ENCODE results near the gene BCL11A. TPM values are rescaled to one million over a fixed set of nuclear protein-coding genes. Genes with fewer than 3 reads are reported as not detected.
A peak's percentile ranks its signal among the peaks of the same experiment; 100 is the strongest.

The BCL11A gene
- total RNA-seq = 10 to 100 TPM in 4 of 5 donors, 1 to 10 TPM in 1; 6.8 to 27.4 (median 18.0) TPM
- 10 to 100 TPM in 1 of 3 donors, 1 to 10 TPM in 2; 1.2 to 15.2 (median 4.2) TPM for polyA plus RNA-seq
- long read RNA-seq, donor 1, full-length matches to known transcripts = 9 of 9 reads
- long read RNA-seq, donor 1, partial matches to known transcripts = 0 of 9 reads
- long read RNA-seq, donor 1, other reads (novel, unspliced or antisense) = 0 of 9 reads
- long read RNA-seq, donor 2, full-length matches to known transcripts = 14 of 22 reads
- long read RNA-seq, donor 2, partial matches to known transcripts = 8 of 22 reads
- long read RNA-seq, donor 2, other reads (novel, unspliced or antisense) = 0 of 22 reads
- long read RNA-seq, donor 3, full-length matches to known transcripts = 8 of 8 reads
- long read RNA-seq, donor 3, partial matches to known transcripts = 0 of 8 reads
- long read RNA-seq, donor 3, other reads (novel, unspliced or antisense) = 0 of 8 reads
- long read RNA-seq, donor 4 = 0 reads
- long read RNA-seq, donor 5, full-length matches to known transcripts = 6 of 11 reads
- long read RNA-seq, donor 5, partial matches to known transcripts = 5 of 11 reads
- long read RNA-seq, donor 5, other reads (novel, unspliced or antisense) = 0 of 11 reads
- long read RNA-seq, donor 6 = 0 reads
- long read RNA-seq, donor 7, full-length matches to known transcripts = 6 of 12 reads
- long read RNA-seq, donor 7, partial matches to known transcripts = 6 of 12 reads
- long read RNA-seq, donor 7, other reads (novel, unspliced or antisense) = 0 of 12 reads
- long read RNA-seq, donor 8, full-length matches to known transcripts = 8 of 14 reads
- long read RNA-seq, donor 8, partial matches to known transcripts = 6 of 14 reads
- long read RNA-seq, donor 8, other reads (novel, unspliced or antisense) = 0 of 14 reads
- long read RNA-seq, donor 9, full-length matches to known transcripts = 5 of 5 reads
- long read RNA-seq, donor 9, partial matches to known transcripts = 0 of 5 reads
- long read RNA-seq, donor 9, other reads (novel, unspliced or antisense) = 0 of 5 reads
- long read RNA-seq, donor 10, partial matches to known transcripts = 0 of 1 reads
- long read RNA-seq, donor 10, other reads (novel, unspliced or antisense) = 0 of 1 reads

DNA sequence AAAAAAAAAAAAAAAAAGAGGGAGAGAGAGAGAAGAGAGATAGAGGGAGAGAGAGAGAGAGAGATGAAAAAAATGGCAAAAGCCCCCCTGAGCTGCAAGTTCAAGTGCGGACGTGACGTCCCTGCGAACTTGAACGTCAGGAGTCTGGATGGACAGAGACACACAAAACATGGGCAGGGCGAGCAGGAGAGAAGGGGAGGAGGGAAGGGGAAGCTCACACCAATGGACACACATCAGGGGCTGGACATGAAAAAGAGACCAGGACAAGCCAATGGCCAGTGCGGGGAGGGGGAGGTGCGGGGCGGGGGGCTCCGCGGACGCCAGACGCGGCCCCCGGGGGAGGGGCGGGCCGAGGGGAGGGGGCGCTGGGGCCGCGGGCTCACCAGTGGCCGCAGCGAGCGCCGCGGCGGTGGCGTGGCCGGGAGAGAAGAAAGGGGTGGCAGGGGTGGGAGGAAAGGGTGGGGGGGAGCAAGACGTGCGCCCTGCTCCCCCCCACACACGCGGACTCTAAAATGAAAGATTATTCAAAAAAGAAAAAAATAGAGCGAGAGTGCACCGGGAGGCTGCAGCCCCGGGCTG, at the start of gene BCL11A:
TSS of gene BCL11A (minus strand) at position 160 of the 579 bp plus-strand sequence. CDS start 384 bp downstream, outside the sequence.
- Histone ChIP-seq H3K36me3 (no peaks in the 10 kb centered on the region), H3K27ac (peak within 1 kb of the TSS; percentile 61 to 88 (median 68)), H3K4me1 (peaks cover 51 to 89% (median 76%) of the 10 kb centered on the region in 4 donors), H3K9me3 (no peaks in the 10 kb centered on the region), H3K27me3 (peaks cover 6 to 99% (median 76%) of the 10 kb centered on the region in 3 donors), H3K4me3 (peak within 1 kb of the TSS; percentile 65 to 90 (median 82))
- DNase-seq = peak; percentile 54 to 96
- TF ChIP-seq EP300 (IDR thresholded peaks at IDR 0.05) = no peak
- no peak for TF ChIP-seq POLR2A (IDR thresholded peaks at IDR 0.05)
- TF ChIP-seq, protein P1, sequence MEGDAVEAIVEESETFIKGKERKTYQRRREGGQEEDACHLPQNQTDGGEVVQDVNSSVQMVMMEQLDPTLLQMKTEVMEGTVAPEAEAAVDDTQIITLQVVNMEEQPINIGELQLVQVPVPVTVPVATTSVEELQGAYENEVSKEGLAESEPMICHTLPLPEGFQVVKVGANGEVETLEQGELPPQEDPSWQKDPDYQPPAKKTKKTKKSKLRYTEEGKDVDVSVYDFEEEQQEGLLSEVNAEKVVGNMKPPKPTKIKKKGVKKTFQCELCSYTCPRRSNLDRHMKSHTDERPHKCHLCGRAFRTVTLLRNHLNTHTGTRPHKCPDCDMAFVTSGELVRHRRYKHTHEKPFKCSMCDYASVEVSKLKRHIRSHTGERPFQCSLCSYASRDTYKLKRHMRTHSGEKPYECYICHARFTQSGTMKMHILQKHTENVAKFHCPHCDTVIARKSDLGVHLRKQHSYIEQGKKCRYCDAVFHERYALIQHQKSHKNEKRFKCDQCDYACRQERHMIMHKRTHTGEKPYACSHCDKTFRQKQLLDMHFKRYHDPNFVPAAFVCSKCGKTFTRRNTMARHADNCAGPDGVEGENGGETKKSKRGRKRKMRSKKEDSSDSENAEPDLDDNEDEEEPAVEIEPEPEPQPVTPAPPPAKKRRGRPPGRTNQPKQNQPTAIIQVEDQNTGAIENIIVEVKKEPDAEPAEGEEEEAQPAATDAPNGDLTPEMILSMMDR (IDR thresholded peaks at IDR 0.05) = no peak
- peak in 2 of 3 donors; percentile 40 to 75 for TF ChIP-seq POLR2AphosphoS5 (IDR thresholded peaks at IDR 0.05)
- intact Hi-C loops (cut with DNase I; ENCODE audit: low total_unique reads) = no loop called here
- 0 to 1% (median 1%) methylated on average over 13 to 35 of the region's 35 CpGs for WGBS, 5 donors

DNA sequence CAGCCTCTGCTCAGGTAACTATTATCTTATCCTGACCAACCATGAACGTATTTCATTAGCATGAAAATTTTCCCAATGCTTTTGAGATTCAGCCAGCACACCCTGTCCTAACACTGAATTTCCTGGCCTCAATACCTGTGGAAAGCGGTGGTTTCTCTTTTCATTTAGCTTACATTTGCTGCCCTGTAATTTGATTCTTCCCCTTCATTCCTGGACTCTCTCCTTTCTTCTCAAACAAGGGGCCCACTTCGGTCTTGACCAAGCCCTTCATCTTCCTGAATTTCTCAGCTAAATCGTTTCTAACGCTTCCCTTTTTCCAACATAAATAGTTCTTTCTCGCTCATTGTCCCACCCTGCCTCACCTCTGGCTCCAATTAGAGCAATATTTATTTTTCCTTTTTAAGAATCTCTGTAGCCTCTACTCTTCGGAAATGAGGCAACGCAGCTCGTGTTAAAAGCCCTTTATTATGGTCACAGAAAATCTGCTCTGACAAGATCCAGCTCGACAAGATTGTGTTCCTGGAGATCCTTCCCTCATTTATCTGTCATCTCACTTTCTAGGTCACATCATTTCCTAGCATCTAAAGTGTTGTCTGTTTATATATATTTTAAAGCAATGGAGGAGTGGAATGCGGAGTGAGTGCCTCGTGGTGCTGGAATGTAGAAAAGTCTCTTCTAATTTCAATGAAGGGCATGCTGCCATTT, 49.5 kb upstream of the BCL11A start:
- Histone ChIP-seq H3K27ac (no peak overlapping the region), H3K4me3 (no peak overlapping the region), H3K9me3 (peaks cover 0 to 12% (median 6%) of the 10 kb centered on the region in 4 donors), H3K4me1 (no peaks in the 10 kb centered on the region), H3K27me3 (no peaks in the 10 kb centered on the region), H3K36me3 (no peaks in the 10 kb centered on the region)
- intact Hi-C loops (cut with DNase I; ENCODE audit: low total_unique reads) = no loop called here
- 21 to 41% (median 26%) methylated on average over 12 of the region's 12 CpGs for WGBS, 5 donors
- peak in 1 of 2 donors; percentile 9 for DNase-seq
- no peak for TF ChIP-seq EP300 (IDR thresholded peaks at IDR 0.05)
- no peak for TF ChIP-seq POLR2AphosphoS5 (IDR thresholded peaks at IDR 0.05)
- no peak for TF ChIP-seq POLR2A (IDR thresholded peaks at IDR 0.05)
- TF ChIP-seq, protein P1 (IDR thresholded peaks at IDR 0.05) = no peak

DNA sequence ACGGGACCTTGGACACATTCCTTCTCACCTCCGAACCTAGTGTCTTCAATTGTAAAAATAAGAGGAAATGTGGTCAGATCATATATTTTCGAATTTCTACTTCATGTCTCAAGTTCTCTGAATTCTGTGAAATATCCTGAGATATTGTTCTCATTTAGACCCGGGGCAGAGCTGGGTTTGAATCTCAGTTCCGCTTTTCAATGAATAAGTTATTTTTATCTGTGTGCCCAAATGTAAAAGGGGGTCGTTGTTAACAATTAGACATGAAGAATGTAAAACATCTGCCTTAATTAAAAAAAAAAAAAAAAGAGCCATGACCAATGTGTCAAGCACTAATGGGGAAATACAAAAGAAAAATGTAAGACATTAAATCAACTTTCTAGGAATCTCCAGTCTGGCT, 48.9 kb upstream of the BCL11A start:
- Histone ChIP-seq H3K27ac (no peak overlapping the region), H3K36me3 (no peaks in the 10 kb centered on the region), H3K4me3 (no peak overlapping the region)

More for the DNA sequence above, 48.9 kb upstream of the BCL11A start:
- no peak for TF ChIP-seq POLR2AphosphoS5 (IDR thresholded peaks at IDR 0.05)
- TF ChIP-seq EP300 (IDR thresholded peaks at IDR 0.05) = no peak
- TF ChIP-seq, protein P1 (IDR thresholded peaks at IDR 0.05) = no peak
- Histone ChIP-seq H3K4me1 (no peaks in the 10 kb centered on the region), H3K27me3 (no peaks in the 10 kb centered on the region), H3K9me3 (peaks cover 0 to 12% (median 6%) of the 10 kb centered on the region in 4 donors)
- intact Hi-C loops (cut with DNase I; ENCODE audit: low total_unique reads) = no loop called here
- 80 to 83% (median 80%) methylated on average over 6 of the region's 6 CpGs for whole genome bisulfite sequencing, 5 donors
- DNase-seq = no peak
